Astrocyte (in vitro differentiated cells and primary cell): Measurements from ENCODE around the gene MACROH2A1.

Experiments used
- CTCF ChIP-seq: IDR thresholded peaks from 2 replicates; pipeline ENCODE4 v1.5.1; 2011; ENCODE audit warnings: low read depth, mild to moderate bottlenecking, inconsistent platforms, low read length, moderate library complexity; ENCODE audit not compliant: insufficient read depth
- EZH2 ChIP-seq: IDR thresholded peaks from 2 replicates; pipeline ENCODE4 v1.6.1; 2012; ENCODE audit warnings: mild to moderate bottlenecking, low read length, inconsistent platforms; ENCODE audit not compliant: insufficient read depth

DNA sequence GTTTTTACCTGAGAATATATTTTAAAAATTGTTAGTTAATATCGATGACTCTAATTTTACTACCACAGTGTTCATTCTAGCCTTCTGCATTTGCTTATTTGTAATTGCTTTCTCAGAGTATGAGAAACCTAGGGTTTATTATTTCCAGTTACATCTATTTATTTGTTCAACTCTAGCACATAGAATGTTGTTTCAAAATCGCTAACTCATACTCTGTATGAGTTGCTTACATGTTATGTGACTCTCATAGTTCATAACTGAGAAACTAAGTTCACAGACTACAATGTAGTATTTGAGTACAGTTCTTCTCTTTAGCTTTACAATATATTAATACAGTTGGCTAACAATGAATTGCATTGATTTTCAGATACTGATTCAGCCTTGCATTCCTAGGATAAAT is 103.2 kb downstream of the MACROH2A1 start:
- no peak for TF ChIP-seq CTCF
- no peak for TF ChIP-seq EZH2
